ENCODE data around the gene ZBTB3. TPM values are rescaled to one million over a fixed set of nuclear protein-coding genes. Genes with fewer than 3 reads are reported as not detected.

ZBTB3 gene
- total RNA-seq, 2 donors from 2014 or later, result 16.9 to 33.8 TPM

GRCh38 chr11:62787005-62787759 lies 33.2 kb upstream of the ZBTB3 start, which contains the start of gene TMEM179B:
Gene TMEM179B, plus strand, starts transcription at chr11:62787402. Its CDS starts 30 bp downstream, at chr11:62787432.
- peak within 1 kb of the TSS; percentile 78 for H3K9ac ChIP-seq (ENCODE audit: extremely low read depth, low read length, poor library complexity, severe bottlenecking)
- peaks cover 12% of the 10 kb centered on the region for H3K4me1 Mint-ChIP-seq
- H3K36me3 ChIP-seq (ENCODE audit: control insufficient read depth, insufficient read depth, low read length), result peaks cover 39% of the 10 kb centered on the region
- H3K9me3 ChIP-seq (ENCODE audit: control insufficient read depth, low read length), result no peaks in the 10 kb centered on the region
- H3K9me3 Mint-ChIP-seq, result no peaks in the 10 kb centered on the region
- H3K4me3 ChIP-seq (ENCODE audit: low read length), result peak within 1 kb of the TSS; percentile 97
- H3K27ac ChIP-seq (ENCODE audit: low read depth, low read length), result peak within 1 kb of the TSS; percentile 80
- H3K27me3 ChIP-seq (ENCODE audit: control insufficient read depth, insufficient read depth, low read length, poor library complexity, severe bottlenecking), result no peaks in the 10 kb centered on the region
- peak; percentile 99 for DNase-seq
- TF ChIP-seq CTCF (conservative IDR thresholded peaks at IDR 0.05), result no peak
- H3K27ac Mint-ChIP-seq, result peak within 1 kb of the TSS; percentile 97
- WGBS, 2 experiments (ENCODE audit: insufficient coverage in 1 of 2, insufficient read length in 1 of 2), result 0 to 1% methylated on average over 37 to 88 of the region's 88 CpGs
- H3K27me3 Mint-ChIP-seq (ENCODE audit: insufficient read depth), result no peaks in the 10 kb centered on the region
- H3K4me1 ChIP-seq (ENCODE audit: control insufficient read depth, insufficient read depth, low read length), result no peaks in the 10 kb centered on the region
- peaks cover 39% of the 10 kb centered on the region for H3K36me3 Mint-ChIP-seq (ENCODE audit: low read depth)
- H3K4me3 Mint-ChIP-seq, result peak within 1 kb of the TSS; percentile 89

GRCh38 chr11:62786318-62787004 lies 32.5 kb upstream of the ZBTB3 start:
- peak overlapping the region; percentile 97 for H3K4me3 ChIP-seq (ENCODE audit: low read length)
- DNase-seq, result peak; percentile 97
- no peaks in the 10 kb centered on the region for H3K9me3 Mint-ChIP-seq
- no peaks in the 10 kb centered on the region for H3K27me3 Mint-ChIP-seq (ENCODE audit: insufficient read depth)
- H3K4me3 Mint-ChIP-seq, result peak overlapping the region; percentile 89
- H3K36me3 Mint-ChIP-seq (ENCODE audit: low read depth), result peaks cover 45% of the 10 kb centered on the region
- peak overlapping the region; percentile 81 for H3K27ac Mint-ChIP-seq
- peaks cover 44% of the 10 kb centered on the region for H3K36me3 ChIP-seq (ENCODE audit: control insufficient read depth, insufficient read depth, low read length)
- peak; percentile 98 for TF ChIP-seq CTCF (conservative IDR thresholded peaks at IDR 0.05)
- H3K9ac ChIP-seq (ENCODE audit: extremely low read depth, low read length, poor library complexity, severe bottlenecking), result peak overlapping the region; percentile 78
- H3K27me3 ChIP-seq (ENCODE audit: control insufficient read depth, insufficient read depth, low read length, poor library complexity, severe bottlenecking), result no peaks in the 10 kb centered on the region
- H3K27ac ChIP-seq (ENCODE audit: low read depth, low read length), result peak overlapping the region; percentile 80
- peaks cover 9% of the 10 kb centered on the region for H3K4me1 Mint-ChIP-seq
- H3K4me1 ChIP-seq (ENCODE audit: control insufficient read depth, insufficient read depth, low read length), result no peaks in the 10 kb centered on the region
- 6 to 10% methylated on average over 22 to 51 of the region's 51 CpGs for WGBS, 2 experiments (ENCODE audit: insufficient coverage in 1 of 2, insufficient read length in 1 of 2)
- H3K9me3 ChIP-seq (ENCODE audit: control insufficient read depth, low read length), result no peaks in the 10 kb centered on the region

GRCh38 chr11:62782753-62783152 lies 28.8 kb upstream of the ZBTB3 start:
- 94 to 95% methylated on average over 7 of the region's 7 CpGs for WGBS, 2 experiments (ENCODE audit: insufficient coverage in 1 of 2, insufficient read length in 1 of 2)
- Histone ChIP-seq H3K4me1 (ENCODE audit: control insufficient read depth, insufficient read depth, low read length) (no peaks in the 10 kb centered on the region), H3K27me3 (ENCODE audit: control insufficient read depth, insufficient read depth, low read length, poor library complexity, severe bottlenecking) (no peaks in the 10 kb centered on the region), H3K27ac (ENCODE audit: low read depth, low read length) (no peak overlapping the region), H3K4me3 (ENCODE audit: low read length) (no peak overlapping the region), H3K36me3 (ENCODE audit: control insufficient read depth, insufficient read depth, low read length) (peaks cover 41% of the 10 kb centered on the region), H3K9ac (ENCODE audit: extremely low read depth, low read length, poor library complexity, severe bottlenecking) (no peak overlapping the region), H3K9me3 (ENCODE audit: control insufficient read depth, low read length) (no peaks in the 10 kb centered on the region)
- Mint-ChIP-seq H3K27me3 (ENCODE audit: insufficient read depth) (no peaks in the 10 kb centered on the region), H3K9me3 (no peaks in the 10 kb centered on the region), H3K36me3 (ENCODE audit: low read depth) (peaks cover 51% of the 10 kb centered on the region), H3K4me1 (no peaks in the 10 kb centered on the region), H3K27ac (no peak overlapping the region), H3K4me3 (no peak overlapping the region)
- TF ChIP-seq CTCF (conservative IDR thresholded peaks at IDR 0.05), result no peak
- no peak for DNase-seq

All from endodermal cell (in vitro differentiated cells).